GM21723 (cell line): ENCODE results near the gene ELOB.

Source experiments
- ATAC-seq: cut with Tn5 transposase; IDR thresholded peaks from one replicate; pipeline ENCODE4 v1.9.1; 2021; ENCODE audit warnings: mild to moderate bottlenecking, moderate library complexity; ENCODE audit not compliant: unreplicated experiment

ELOB gene

GRCh38 chr16:2777231-2777902 is at the start of gene ELOB:
ELOB (minus strand) TSS chr16:2777280; CDS start chr16:2777239, 41 bp downstream.
- peak; percentile 58 for ATAC-seq

DNA sequence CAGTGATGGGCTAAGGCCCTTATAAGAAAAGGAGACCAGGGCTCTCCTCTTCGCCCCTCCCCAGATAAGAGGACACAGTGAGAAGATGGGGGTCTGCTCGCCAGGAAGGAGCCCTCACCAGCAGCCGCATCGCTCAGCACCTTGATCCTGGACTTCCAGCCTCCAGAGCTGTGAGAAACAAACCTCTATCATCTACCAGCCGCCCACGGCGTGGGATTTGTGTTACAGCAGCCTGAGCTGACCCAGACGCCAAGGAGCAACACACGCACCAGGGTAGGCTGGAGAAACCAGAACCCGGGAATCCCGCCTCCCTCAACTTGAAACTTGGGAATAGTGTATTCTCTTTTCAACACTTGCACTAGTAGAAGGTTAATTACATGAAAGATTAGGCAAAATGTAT is 48.8 kb upstream of the ELOB start:
- no peak for ATAC-seq

- ATAC-seq: no peak
These were observed 48.1 kb upstream of the ELOB start for GRCh38 chr16:2825049-2825742.

GRCh38 chr16:2824626-2825025 is 47.5 kb upstream of the ELOB start:
- ATAC-seq: no peak

- ATAC-seq: no peak
These were observed 45.4 kb upstream of the ELOB start for GRCh38 chr16:2822496-2822895.

GRCh38 chr16:2822158-2822495 is 45.0 kb upstream of the ELOB start:
- no peak for ATAC-seq

- ATAC-seq: no peak
These were observed 44.5 kb upstream of the ELOB start for GRCh38 chr16:2821487-2822157.

- no peak for ATAC-seq
These were observed 43.9 kb upstream of the ELOB start for GRCh38 chr16:2820836-2821486.

GRCh38 chr16:2819939-2820835 is 43.1 kb upstream of the ELOB start:
- ATAC-seq: no peak

GRCh38 chr16:2819179-2819938 is 42.3 kb upstream of the ELOB start:
- no peak for ATAC-seq

DNA sequence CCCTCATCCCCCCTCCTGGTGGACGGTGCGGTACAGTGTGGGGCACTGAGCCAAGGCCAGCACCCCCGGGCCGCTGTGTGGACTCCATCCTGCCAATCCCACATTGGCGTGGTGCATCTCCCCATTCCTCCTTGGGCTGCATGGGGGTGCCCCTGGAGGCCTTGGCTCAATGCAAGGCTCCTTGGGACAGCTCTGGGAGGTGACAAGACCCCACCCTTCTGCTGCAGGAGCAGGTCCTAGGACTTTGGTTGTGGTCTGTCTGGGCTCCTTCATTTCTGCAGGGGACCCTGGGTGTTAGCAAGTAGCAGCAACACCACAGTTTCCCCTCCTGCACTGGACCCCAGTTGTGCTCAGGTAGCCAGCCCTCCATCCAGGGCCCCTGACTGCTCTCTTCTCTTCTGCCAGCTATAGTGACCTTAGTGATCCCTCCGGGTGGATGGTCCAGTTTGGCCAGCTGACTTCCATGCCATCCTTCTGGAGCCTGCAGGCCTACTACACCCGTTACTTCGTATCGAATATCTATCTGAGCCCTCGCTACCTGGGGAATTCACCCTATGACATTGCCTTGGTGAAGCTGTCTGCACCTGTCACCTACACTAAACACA is 41.3 kb upstream of the ELOB start:
- no peak for ATAC-seq

DNA sequence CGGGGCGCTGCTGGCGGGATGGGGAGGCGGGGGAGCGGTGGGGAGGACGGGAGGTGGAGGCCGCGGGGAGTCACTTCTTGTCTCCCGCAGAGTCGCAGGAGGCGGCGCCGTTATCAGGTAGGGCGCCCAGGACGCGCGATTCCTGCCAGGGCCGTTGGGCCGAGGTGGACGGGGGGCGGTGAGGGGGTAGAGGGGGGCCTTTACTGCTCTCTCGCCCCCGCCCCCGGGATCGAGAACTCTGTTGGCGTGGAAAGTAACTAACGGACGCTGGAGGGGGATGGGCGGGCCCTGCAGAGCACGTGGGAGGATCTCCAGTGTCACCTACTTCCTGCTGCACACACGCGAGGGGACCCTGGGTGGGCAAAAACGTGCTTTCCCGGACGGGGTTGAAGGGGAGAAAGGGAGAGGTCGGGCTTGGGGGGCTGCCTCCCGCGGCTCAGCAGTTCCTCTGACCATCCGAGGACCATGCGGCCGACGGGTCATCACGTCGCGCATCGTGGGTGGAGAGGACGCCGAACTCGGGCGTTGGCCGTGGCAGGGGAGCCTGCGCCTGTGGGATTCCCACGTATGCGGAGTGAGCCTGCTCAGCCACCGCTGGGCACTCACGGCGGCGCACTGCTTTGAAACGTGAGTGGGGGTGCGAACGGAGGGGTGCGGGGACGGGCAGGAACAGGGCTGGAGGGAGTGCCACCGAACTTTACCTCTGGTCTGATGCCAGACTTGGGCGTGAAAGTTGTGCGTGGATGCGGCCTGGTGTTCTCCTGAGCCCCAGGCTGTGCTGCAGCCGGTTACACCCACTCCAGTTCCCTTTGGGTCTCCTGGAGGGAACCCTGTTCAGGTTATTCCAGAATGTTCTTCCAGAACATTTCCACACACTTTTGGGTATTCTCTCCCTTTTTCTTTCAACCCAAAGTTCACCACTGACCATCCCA is 40.5 kb upstream of the ELOB start:
- no peak for ATAC-seq

- ATAC-seq: no peak
These were observed 39.8 kb upstream of the ELOB start, which contains the start of gene PRSS21 for GRCh38 chr16:2816751-2817339. PRSS21 (plus strand) TSS chr16:2817237; CDS start chr16:2817269, 32 bp downstream.

DNA sequence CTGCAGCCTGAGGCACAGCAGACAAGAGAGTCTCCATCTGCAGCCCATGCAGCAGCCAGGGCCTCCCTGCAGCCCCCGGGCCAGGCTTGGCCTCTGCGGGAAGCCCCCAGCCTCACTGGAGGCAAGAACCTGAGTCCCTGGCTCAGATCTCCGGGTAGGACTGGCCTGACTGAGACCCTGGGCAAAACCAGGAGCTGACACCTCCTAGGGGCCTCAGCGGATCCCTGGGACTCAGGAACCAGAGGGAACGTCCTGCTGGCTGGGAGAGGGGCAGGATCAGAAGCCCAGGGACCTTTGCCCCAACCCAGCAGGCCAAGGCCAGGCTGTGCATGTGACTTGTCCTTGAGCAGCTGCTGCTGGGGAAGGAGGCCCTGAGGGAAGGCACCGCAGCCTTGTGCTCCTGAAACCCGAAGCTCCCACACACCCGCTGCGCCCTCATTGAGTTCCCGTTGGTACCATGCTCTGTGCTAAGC is 38.3 kb upstream of the ELOB start:
- ATAC-seq: no peak

DNA sequence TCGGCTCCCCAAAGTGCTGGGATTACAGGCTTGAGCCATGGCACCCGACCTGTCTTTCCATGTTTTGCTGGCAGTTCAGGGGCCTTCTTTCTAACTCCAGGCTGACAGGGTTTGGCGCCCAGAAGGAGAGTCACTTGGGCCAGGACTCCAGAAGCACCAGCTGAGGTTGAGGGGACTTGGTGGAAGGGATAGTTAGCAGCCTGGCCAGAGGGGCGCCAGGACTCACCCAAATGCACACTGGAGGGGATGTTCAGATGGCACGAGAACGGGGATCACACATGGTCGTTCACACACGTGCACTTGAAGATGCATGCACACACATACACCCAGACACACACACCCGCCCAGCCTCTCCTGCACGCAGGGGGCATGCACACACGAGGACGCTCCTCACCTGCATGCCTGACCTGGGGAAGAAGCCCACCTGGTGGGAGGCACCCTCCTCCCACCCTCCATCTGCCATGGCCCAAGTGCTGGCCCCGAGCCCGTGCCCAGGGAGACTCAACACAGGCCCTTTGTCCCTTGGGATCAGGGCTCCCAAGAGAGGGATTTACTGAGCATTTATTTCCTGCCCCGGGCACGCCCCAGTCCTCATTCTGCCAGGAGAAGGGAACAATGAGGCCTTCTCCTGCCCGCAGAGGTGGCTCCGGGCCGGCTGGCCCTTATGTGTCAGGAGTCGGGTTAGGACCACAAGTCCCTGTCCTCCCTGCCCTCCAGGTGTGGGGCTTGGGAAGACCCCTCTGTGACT is 37.6 kb upstream of the ELOB start:
- no peak for ATAC-seq

DNA sequence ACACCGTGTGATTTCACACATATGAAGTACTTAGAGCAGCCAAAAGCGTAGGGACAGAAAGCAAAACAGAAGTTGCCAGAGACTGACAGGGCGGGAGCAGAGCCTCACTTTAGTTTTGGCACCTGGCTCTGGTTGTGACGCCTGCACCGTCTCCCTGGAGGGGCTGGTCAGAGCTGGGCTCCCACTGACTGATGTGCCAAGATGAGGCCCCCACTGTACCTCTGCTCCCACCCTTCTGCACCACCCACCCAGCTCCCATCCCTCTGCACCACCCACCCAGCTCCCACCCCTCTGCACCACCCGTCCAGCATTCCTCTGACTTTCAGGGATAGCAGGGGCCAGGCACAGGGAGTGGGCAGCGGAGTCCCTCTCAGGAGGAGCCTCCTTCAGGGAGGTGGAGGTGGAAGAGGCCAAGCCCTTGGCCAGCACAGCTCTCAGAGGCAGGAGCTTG is 36.7 kb upstream of the ELOB start:
- ATAC-seq: no peak
